GM12801 (cell line): ENCODE measurements around the gene APBA2.

Source experiments
- TF ChIP-seq, protein P1 (sequence below): IDR thresholded peaks from one replicate; pipeline ENCODE4 v1.5.1; 2011; ENCODE audit warnings: control low read depth; ENCODE audit not compliant: insufficient read length; ENCODE audit errors: extremely low read depth

Gene APBA2

DNA sequence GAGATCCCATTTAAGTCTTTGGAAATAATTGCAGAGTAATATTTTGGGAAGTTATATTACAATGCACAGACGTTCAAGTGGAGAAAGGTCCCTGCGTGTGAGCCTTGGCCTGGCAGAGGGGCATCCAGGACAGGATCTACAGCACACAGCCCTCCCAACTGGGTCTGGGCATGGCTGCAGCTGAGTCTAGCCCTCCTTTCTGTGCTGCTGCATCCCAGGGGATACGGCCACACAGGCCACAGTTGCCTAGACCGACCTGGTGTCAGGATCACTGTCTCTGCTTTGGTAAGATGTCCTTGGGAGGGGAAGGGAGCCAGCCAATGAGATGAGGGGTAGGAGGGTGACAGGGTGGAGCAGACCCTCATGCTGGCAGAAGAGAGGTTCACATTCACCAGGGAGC lies 46.1 kb downstream of the APBA2 start:
- TF ChIP-seq, protein P1, sequence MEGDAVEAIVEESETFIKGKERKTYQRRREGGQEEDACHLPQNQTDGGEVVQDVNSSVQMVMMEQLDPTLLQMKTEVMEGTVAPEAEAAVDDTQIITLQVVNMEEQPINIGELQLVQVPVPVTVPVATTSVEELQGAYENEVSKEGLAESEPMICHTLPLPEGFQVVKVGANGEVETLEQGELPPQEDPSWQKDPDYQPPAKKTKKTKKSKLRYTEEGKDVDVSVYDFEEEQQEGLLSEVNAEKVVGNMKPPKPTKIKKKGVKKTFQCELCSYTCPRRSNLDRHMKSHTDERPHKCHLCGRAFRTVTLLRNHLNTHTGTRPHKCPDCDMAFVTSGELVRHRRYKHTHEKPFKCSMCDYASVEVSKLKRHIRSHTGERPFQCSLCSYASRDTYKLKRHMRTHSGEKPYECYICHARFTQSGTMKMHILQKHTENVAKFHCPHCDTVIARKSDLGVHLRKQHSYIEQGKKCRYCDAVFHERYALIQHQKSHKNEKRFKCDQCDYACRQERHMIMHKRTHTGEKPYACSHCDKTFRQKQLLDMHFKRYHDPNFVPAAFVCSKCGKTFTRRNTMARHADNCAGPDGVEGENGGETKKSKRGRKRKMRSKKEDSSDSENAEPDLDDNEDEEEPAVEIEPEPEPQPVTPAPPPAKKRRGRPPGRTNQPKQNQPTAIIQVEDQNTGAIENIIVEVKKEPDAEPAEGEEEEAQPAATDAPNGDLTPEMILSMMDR, result no peak

DNA sequence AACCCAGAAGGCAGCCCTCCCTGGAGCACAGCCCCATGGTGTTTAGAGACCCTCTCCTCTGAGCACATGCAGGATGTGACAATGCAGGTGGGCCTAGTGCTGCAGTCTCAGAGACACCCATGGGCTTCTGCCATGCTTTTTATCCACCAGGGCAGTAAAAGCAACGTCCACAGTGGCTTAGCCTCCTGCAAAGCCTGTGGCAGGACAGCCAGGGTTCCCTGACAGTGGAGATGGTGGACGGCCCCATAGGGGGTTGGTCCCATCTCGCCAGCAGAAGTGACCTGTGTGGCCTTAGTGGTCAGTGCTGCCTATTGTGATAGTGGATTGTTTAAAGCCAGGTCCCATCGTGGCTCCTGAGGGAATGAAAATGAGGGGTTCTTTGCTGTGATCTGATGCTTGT lies 46.6 kb downstream of the APBA2 start:
- TF ChIP-seq, protein P1, result no peak

DNA sequence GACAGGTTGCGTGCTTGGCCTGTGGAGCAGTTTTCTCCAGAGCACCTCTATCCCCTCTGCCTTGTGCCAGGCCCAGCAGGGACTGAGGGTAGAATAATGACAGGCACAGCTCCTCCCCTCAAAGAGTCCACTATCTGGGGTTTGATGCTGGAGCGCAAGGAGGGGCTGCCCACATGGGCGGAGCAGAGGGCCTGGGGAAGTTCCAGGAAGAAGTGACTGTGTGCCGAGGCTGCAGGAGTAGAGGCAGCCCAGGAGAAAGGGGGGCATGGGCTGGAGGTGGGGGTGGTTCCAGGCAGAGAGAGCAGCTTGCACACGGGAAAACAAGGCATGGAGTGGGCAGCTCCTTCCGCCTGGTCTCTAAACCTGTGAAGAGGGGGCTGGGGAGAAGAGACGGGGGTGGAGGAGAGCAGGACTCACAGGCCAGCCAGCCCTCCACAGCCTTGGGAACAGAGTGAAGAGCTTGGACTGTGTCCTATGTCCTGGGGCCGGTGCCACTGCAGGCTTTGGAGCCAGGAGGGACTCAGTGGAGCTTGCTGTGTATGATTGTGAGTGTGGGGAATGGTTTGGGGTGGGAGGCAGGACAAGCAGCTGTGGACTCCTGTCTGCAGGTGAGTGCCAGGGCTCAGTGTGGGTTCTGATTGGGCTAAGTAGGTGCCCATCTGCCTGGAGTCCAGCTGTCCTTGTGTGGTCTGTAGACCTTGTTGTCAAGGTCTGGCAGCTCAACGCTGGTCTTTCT lies 48.1 kb downstream of the APBA2 start:
- TF ChIP-seq, protein P1, result no peak

DNA sequence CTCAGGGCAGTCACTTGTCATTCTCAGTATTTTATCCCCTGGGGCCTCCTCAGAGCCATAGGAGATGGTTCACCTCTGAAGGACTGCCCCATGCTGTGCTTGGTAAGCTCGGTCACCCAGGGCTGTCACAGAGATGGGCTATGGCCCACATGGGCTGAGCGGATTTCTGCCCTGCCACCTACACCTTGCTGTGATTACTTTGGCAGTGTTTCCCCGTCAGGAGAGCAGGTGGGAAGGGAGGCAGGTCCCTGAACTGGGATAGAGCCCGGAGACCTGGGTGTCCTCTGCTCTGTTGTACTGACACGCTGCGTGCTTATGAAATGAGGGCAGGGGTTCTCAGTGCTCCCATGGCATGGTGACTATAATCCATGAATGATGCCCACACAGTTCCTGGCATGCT lies 48.9 kb downstream of the APBA2 start:
- TF ChIP-seq, protein P1, result no peak

DNA sequence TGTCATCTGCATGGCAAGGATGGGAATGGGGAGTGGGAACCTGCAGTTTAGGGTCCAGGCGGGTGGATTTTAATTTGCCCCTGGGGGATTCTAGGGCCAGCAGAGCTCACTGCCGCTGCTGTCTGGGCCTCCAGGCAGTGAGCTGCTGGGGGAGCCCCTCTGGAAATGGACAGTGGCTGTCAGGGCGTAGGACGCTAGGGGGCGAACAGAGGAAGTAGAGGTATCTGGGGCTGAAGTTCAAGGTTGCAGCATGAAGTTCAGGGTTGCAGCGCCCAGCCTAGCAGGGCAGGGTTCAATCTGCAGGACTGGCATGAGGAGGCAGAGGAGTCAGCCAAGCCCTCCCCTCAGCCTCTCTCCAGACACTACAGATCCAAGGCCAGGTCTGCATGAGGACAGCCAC lies 49.5 kb downstream of the APBA2 start:
- TF ChIP-seq, protein P1, result no peak

DNA sequence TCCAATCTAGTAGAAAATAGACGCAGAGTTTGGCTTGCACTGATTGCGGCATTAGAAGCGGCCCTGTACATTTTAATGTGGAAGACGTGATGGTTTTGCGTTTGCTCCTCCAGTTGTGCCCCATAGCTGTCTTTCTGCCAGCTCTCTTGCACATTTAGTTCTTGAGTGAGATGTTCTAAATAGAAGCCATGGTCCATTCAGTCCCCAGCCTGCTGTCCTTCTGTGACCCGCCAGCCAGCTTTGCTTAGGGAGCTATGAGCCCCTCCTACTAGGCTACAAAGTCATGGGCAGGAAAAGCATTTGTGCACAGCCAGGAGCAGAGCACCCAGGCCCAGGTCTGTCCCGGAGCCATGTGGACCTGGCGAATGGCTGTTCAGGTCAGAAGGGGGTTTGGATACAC lies 50.3 kb downstream of the APBA2 start:
- TF ChIP-seq, protein P1, result no peak

DNA sequence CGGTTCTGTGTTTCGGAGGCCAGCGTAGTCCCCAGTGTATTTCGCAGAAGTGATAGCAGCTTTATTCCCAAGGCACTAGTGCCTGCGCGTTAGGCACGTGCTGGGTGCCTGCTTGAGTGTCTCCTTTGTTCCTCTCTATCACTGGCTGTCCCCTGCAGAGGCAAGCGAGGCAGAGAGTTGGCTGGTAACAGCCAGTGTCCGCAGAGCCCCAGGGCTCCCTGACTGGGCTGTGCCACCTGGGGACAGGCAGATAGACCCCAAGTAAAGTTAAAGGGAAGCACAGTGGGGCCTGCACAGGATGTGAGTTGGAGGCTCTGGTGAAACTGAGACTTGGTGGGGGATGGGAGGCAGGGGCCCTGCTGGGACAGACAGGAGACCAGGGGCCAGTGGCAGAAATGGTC lies 50.7 kb downstream of the APBA2 start:
- TF ChIP-seq, protein P1, result no peak
